ENCODE data around the gene CARD19. TPM values are rescaled to one million over a fixed set of nuclear protein-coding genes. Genes with fewer than 3 reads are reported as not detected.

Gene CARD19
- total RNA-seq, 1 donor from 2014 or later: 63.3 TPM

DNA sequence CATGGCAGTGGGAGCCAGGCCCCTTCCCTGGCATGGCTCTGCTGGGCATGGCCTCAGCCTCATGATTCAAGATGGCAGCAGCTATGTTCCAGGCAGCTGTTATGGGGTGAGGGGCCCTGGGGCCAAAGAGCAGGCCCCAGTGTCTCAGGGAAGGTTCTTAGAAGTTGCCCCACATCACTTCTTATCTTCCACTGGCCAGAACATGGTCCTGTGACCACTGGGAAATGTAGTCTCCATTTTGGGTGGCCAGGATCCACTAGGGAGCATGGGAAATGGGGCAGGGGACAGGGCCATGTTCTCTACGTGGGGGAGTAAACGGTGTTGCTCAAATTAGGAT, 19.3 kb upstream of the CARD19 start:
- no peak for TF ChIP-seq POLR2A (IDR thresholded peaks at IDR 0.05)
- TF ChIP-seq POLR2AphosphoS5 (IDR thresholded peaks at IDR 0.05; ENCODE audit: insufficient read depth in 1 of 2, low read depth in 1 of 2): no peak
- TF ChIP-seq, protein P1, sequence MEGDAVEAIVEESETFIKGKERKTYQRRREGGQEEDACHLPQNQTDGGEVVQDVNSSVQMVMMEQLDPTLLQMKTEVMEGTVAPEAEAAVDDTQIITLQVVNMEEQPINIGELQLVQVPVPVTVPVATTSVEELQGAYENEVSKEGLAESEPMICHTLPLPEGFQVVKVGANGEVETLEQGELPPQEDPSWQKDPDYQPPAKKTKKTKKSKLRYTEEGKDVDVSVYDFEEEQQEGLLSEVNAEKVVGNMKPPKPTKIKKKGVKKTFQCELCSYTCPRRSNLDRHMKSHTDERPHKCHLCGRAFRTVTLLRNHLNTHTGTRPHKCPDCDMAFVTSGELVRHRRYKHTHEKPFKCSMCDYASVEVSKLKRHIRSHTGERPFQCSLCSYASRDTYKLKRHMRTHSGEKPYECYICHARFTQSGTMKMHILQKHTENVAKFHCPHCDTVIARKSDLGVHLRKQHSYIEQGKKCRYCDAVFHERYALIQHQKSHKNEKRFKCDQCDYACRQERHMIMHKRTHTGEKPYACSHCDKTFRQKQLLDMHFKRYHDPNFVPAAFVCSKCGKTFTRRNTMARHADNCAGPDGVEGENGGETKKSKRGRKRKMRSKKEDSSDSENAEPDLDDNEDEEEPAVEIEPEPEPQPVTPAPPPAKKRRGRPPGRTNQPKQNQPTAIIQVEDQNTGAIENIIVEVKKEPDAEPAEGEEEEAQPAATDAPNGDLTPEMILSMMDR (IDR thresholded peaks at IDR 0.05): no peak
- H3K9me3 ChIP-seq: no peaks in the 10 kb centered on the region
- peaks cover 13% of the 10 kb centered on the region for H3K4me1 ChIP-seq
- intact Hi-C loops (cut with DNase I): no loop called here
- no peaks in the 10 kb centered on the region for H3K36me3 ChIP-seq
- DNase-seq (ENCODE audit: extremely low spot score in 2 of 2): no peak
- H3K4me3 ChIP-seq: no peak overlapping the region
- H3K27me3 ChIP-seq: no peaks in the 10 kb centered on the region
- H3K27ac ChIP-seq: no peak overlapping the region

DNA sequence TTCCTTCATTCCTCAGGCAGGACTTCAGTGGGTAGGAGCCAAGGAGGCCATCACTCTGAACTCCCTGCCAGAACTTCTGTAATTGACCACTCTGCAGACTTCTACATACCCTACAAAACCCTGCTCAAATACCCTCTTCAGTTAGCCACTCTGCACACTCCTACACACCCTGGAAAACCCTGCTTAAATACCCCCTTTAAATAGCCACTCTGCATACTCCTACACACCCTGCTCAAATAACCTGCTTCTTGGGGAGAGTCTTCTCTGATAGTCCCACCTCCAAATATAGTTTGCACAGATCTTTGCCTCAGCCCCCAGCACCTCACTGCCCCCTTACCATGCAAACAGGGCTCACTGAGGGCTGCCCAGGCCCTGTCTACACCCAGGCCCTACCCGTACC, 18.6 kb upstream of the CARD19 start:
- H3K27me3 ChIP-seq: no peaks in the 10 kb centered on the region
- no peak for DNase-seq (ENCODE audit: extremely low spot score in 2 of 2)
- no peak overlapping the region for H3K27ac ChIP-seq
- TF ChIP-seq, protein P1 (IDR thresholded peaks at IDR 0.05): no peak
- TF ChIP-seq POLR2A (IDR thresholded peaks at IDR 0.05) (no peak), POLR2AphosphoS5 (IDR thresholded peaks at IDR 0.05; ENCODE audit: insufficient read depth in 1 of 2, low read depth in 1 of 2) (no peak)
- no peaks in the 10 kb centered on the region for H3K9me3 ChIP-seq
- peaks cover 7% of the 10 kb centered on the region for H3K4me1 ChIP-seq
- H3K4me3 ChIP-seq: no peak overlapping the region
- H3K36me3 ChIP-seq: no peaks in the 10 kb centered on the region
- intact Hi-C loops (cut with DNase I): no loop called here

DNA sequence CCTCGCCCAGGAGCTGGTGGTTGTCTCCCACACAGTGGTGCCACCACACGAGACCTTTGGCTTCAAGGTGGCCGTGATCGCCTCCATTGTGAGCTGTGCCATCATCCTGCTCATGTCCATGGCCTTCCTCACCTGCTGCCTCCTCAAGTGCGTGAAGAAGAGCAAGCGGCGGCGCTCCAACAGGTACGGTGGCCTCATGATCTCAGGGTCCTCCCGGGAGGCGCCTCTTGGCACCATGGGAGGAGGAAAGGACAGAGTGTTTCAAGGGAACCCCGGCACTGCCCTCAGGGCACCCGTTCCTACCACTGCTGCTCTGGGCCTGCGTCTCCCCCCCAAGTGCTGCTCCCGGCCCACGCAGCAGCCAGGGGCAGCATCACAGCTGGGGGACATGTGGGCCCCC, 18.2 kb upstream of the CARD19 start:
- H3K27me3 ChIP-seq: no peaks in the 10 kb centered on the region
- no peak overlapping the region for H3K4me3 ChIP-seq
- no peak for TF ChIP-seq POLR2A (IDR thresholded peaks at IDR 0.05)
- no peak for TF ChIP-seq POLR2AphosphoS5 (IDR thresholded peaks at IDR 0.05; ENCODE audit: insufficient read depth in 1 of 2, low read depth in 1 of 2)
- TF ChIP-seq, protein P1 (IDR thresholded peaks at IDR 0.05): no peak
- H3K4me1 ChIP-seq: peaks cover 3% of the 10 kb centered on the region
- no peak overlapping the region for H3K27ac ChIP-seq
- intact Hi-C loops (cut with DNase I): no loop called here
- no peaks in the 10 kb centered on the region for H3K36me3 ChIP-seq
- no peak for DNase-seq (ENCODE audit: extremely low spot score in 2 of 2)
- no peaks in the 10 kb centered on the region for H3K9me3 ChIP-seq

DNA sequence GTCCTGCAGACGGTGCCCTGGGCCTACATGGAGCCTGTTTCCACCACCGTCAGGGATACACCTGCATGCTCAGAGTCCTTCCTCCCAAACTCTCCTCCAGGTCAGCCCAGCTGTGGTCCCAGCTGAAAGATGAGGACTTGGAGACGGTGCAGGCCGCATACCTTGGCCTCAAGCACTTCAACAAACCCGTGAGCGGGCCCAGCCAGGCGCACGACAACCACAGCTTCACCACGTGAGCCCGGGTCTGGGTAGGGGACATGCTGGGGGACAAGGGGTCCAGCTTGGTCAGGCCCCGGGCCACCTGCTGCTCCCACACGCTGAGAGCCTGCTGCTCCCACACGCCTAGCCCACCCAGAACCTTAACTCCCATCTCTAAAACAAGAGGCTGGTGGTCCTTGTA, 16.6 kb upstream of the CARD19 start:
- no peak for DNase-seq (ENCODE audit: extremely low spot score in 2 of 2)
- TF ChIP-seq, protein P1 (IDR thresholded peaks at IDR 0.05): no peak
- TF ChIP-seq POLR2AphosphoS5 (IDR thresholded peaks at IDR 0.05; ENCODE audit: insufficient read depth in 1 of 2, low read depth in 1 of 2): no peak
- no peak for TF ChIP-seq POLR2A (IDR thresholded peaks at IDR 0.05)

DNA sequence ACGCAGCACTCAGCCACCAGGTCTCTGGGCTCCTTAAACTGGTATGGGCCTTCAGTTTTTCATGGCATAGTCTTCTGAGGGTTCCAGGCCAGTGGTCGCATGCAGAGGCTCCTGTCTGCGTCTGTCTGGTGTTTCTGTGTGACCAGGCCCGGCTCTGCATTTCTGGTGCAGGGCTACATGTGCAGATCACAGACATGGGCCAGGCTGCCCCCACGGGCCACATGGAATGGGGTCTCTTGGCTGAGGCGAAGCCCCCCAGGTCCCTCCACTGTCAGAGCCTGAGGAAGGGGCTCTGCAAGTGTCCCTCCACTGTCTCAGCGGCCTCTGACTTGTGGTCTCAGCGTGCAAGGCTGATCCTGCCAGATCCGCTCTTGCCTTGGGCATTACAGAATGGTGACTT, 15.6 kb upstream of the CARD19 start:
- Histone ChIP-seq H3K27me3 (no peaks in the 10 kb centered on the region), H3K27ac (no peak overlapping the region), H3K36me3 (no peaks in the 10 kb centered on the region), H3K4me3 (no peak overlapping the region), H3K4me1 (no peaks in the 10 kb centered on the region), H3K9me3 (no peaks in the 10 kb centered on the region)
- DNase-seq (ENCODE audit: extremely low spot score in 2 of 2): peak in 1 of 2 donors; percentile 62
- no peak for TF ChIP-seq POLR2AphosphoS5 (IDR thresholded peaks at IDR 0.05; ENCODE audit: insufficient read depth in 1 of 2, low read depth in 1 of 2)
- TF ChIP-seq, protein P1 (IDR thresholded peaks at IDR 0.05): no peak
- no peak for TF ChIP-seq POLR2A (IDR thresholded peaks at IDR 0.05)
- intact Hi-C loops (cut with DNase I): no loop called here

More for the DNA sequence above, 16.6 kb upstream of the CARD19 start:
- Histone ChIP-seq H3K9me3 (no peaks in the 10 kb centered on the region), H3K4me1 (no peaks in the 10 kb centered on the region), H3K36me3 (no peaks in the 10 kb centered on the region), H3K27ac (no peak overlapping the region), H3K4me3 (no peak overlapping the region), H3K27me3 (no peaks in the 10 kb centered on the region)
- intact Hi-C loops (cut with DNase I): no loop called here
